C4-2B (cell line): ENCODE results near the gene TMX1.

Source experiments
- CTCF ChIP-seq: fragments of 450-650 bp; conservative IDR thresholded peaks from 2 replicates; pipeline ENCODE4 v1.5.1; 2017; ENCODE audit warnings: mild to moderate bottlenecking
- ZFX ChIP-seq: fragments of 450-650 bp; IDR thresholded peaks from 2 replicates; pipeline ENCODE4 v1.6.1; 2017

DNA sequence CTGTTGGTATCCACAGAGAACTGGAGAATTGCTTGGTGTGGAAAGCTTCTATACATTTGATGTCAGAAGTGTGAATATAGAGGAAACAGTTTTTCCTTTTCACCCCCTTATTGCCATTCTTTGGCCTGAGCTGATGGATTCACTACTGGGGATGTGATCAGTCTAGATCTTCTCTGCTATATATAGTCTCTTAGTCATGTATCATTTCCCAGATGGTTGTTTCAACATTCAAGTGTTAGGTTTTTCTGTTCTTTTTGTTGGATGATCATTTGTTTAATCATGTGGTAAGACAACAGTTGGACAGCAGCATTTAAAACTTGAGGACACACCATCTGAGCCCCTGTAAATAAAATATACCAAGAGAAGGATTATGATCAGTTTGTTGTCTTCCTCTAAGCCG lies 29.6 kb downstream of the TMX1 start:
- TF ChIP-seq CTCF = no peak
- no peak for TF ChIP-seq ZFX
